Testis (tissue), 3 donors: Measurements from ENCODE around the gene CYP4F22. TPM values are rescaled to one million over a fixed set of nuclear protein-coding genes. Genes with fewer than 3 reads are reported as not detected.

Experiments
- DNase-seq: peaks from one replicate; pipeline ENCODE4 v3.0.0-alpha.2; 2019
- H3K27ac ChIP-seq, 2 donors: fragments of 200-600 bp; sonication (generic); one replicate each; pipeline ENCODE4 v1.5.1; 2019
- H3K27me3 ChIP-seq: fragments of 200-600 bp; sonication (generic); one replicate; pipeline ENCODE4 v1.5.1; 2019
- H3K36me3 ChIP-seq: fragments of 200-600 bp; sonication (generic); one replicate; pipeline ENCODE4 v1.5.1; 2017; ENCODE audit warnings: low read depth; ENCODE audit errors: missing control alignments
- H3K4me1 ChIP-seq: fragments of 200-600 bp; sonication (generic); one replicate; pipeline ENCODE4 v1.5.1; 2019
- H3K4me3 ChIP-seq, 2 donors: fragments of 200-600 bp; sonication (generic); one replicate each; pipeline ENCODE4 v1.5.1; 2017 to 2019
- H3K9me3 ChIP-seq: fragments of 200-600 bp; sonication (generic); one replicate; pipeline ENCODE4 v1.5.1; 2017
- CTCF ChIP-seq, 3 experiments: fragments of 450-650 bp in 2 of 3; fragments of 200-600 bp in 1 of 3; sonication (generic) in 1 of 3; IDR thresholded peaks; one replicate each; pipeline ENCODE4 v1.5.1; 2016 to 2019; ENCODE audit warnings: antibody characterized with exemption in 3 of 3, mild to moderate bottlenecking in 2 of 3, moderate library complexity in 1 of 3
- POLR2A ChIP-seq: fragments of 450-650 bp; IDR thresholded peaks from one replicate; pipeline ENCODE4 v1.6.1; 2017; ENCODE audit warnings: antibody characterized with exemption, mild to moderate bottlenecking, moderate library complexity
- WGBS, 2 donors: methylation state at CpG; one replicate each; pipeline ENCODE4 v1.1.5; 2018; 5-methylcytosine and 5-hydroxymethylcytosine counted together
- intact Hi-C: fragments of 100-400 bp; cut with DNase I; formaldehyde crosslinking; loops from one replicate; pipeline ENCODE4 v1.15.1; 2023; ENCODE audit warnings: low total_unique reads
- polyA plus RNA-seq: library from polyadenylated mRNA; stranded (reverse); fragments of 350-450 nt; fragmentation: Illumina TruSeq; extraction: RNeasy Lipid Tissue Mini Kit (QIAGEN cat#74804); gene quantifications from one replicate; pipeline ENCODE4 v1.2.3, GENCODE V29; 2014; ENCODE audit warnings: low read depth, low replicate concordance; ENCODE audit not compliant: insufficient read depth
- total RNA-seq, 2 donors: library from RNA; depleted of rRNA; stranded (reverse); fragments of >200 nt; gene quantifications; one replicate each; pipeline ENCODE4 v1.2.3, GENCODE V29; 2016

CYP4F22 gene
- total and polyA plus RNA-seq, 3 donors from 2014 or later, result 2.1 to 5.8 (median 2.5) TPM

GRCh38 chr19:15544970-15545369 lies 36.6 kb downstream of the CYP4F22 start:
- DNase-seq, result no peak
- Histone ChIP-seq H3K9me3 (no peaks in the 10 kb centered on the region), H3K4me3 (no peak overlapping the region), H3K4me1 (no peaks in the 10 kb centered on the region), H3K36me3 (no peaks in the 10 kb centered on the region), H3K27me3 (no peaks in the 10 kb centered on the region), H3K27ac (no peak overlapping the region)
- TF ChIP-seq CTCF (IDR thresholded peaks at IDR 0.05) (no peak), POLR2A (no peak)
- intact Hi-C loops, result no loop called here
- 86 to 100% methylated on average over 1 of the region's 1 CpG for WGBS, 2 donors

DNA sequence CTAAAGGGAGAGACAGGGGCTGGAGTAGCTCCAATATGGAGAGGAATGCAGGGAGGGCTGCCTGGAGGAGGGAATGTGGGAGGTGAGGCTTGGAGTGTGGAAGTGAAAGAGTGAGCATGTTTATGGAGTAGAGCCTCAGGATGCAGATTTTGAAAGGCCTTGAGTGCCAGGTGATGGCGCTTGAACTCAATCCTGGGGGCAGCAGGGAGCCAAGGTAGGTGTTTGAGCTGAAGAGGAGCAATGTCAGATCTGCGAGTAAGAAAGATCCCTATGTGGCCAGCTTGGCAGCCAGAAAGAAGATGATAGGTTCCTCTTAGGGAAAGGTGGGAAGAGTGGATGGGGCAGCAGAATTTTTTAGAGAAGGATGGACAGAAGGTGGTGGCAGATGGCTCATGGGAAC lies 40.3 kb downstream of the CYP4F22 start:
- no peak for DNase-seq
- no peaks in the 10 kb centered on the region for H3K9me3 ChIP-seq
- no peaks in the 10 kb centered on the region for H3K27me3 ChIP-seq
- peaks cover 6% of the 10 kb centered on the region for H3K4me1 ChIP-seq
- WGBS, 2 donors, result 86 to 88% methylated on average over 2 of the region's 2 CpGs
- H3K27ac ChIP-seq, result no peak overlapping the region
- intact Hi-C loops, result no loop called here
- no peaks in the 10 kb centered on the region for H3K36me3 ChIP-seq
- no peak overlapping the region for H3K4me3 ChIP-seq
- TF ChIP-seq POLR2A (no peak), CTCF (IDR thresholded peaks at IDR 0.05) (no peak)

- no peak for TF ChIP-seq CTCF (IDR thresholded peaks at IDR 0.05)
- TF ChIP-seq POLR2A, result no peak
- no peaks in the 10 kb centered on the region for H3K9me3 ChIP-seq
- no peak for DNase-seq
- H3K4me3 ChIP-seq, result no peak overlapping the region
- H3K36me3 ChIP-seq, result no peaks in the 10 kb centered on the region
- H3K4me1 ChIP-seq, result peaks cover 6% of the 10 kb centered on the region
- H3K27ac ChIP-seq, result no peak overlapping the region
- WGBS, 2 donors, result 93% methylated on average over 5 of the region's 5 CpGs
- intact Hi-C loops, result no loop called here
- H3K27me3 ChIP-seq, result no peaks in the 10 kb centered on the region
Observed at GRCh38 chr19:15549581-15549980, 41.3 kb downstream of the CYP4F22 start.

- no peaks in the 10 kb centered on the region for H3K27me3 ChIP-seq
- no peaks in the 10 kb centered on the region for H3K9me3 ChIP-seq
- no peak overlapping the region for H3K4me3 ChIP-seq
- H3K27ac ChIP-seq, result no peak overlapping the region
- DNase-seq, result no peak
- TF ChIP-seq CTCF (IDR thresholded peaks at IDR 0.05), result no peak
- no peak for TF ChIP-seq POLR2A
- H3K36me3 ChIP-seq, result no peaks in the 10 kb centered on the region
- intact Hi-C loops, result loop anchor here (10.0 kb wide), 2 partner anchors 285 to 455 kb away; no protein-coding TSS in a partner anchor
- 76 to 79% methylated on average over 3 of the region's 3 CpGs for WGBS, 2 donors
- H3K4me1 ChIP-seq, result peaks cover 6% of the 10 kb centered on the region
Observed at GRCh38 chr19:15550273-15550672, 41.9 kb downstream of the CYP4F22 start.

GRCh38 chr19:15550929-15551292 lies 42.6 kb downstream of the CYP4F22 start:
- Histone ChIP-seq H3K4me3 (peak overlapping the region; percentile 48 to 57), H3K4me1 (peaks cover 10% of the 10 kb centered on the region), H3K9me3 (no peaks in the 10 kb centered on the region), H3K36me3 (no peaks in the 10 kb centered on the region), H3K27me3 (no peaks in the 10 kb centered on the region), H3K27ac (no peak overlapping the region)
- peak; percentile 28 for DNase-seq
- WGBS, 2 donors, result 3 to 8% methylated on average over 8 of the region's 8 CpGs
- intact Hi-C loops, result loop anchor here (10.0 kb wide), 2 partner anchors 286 to 456 kb away; no protein-coding TSS in a partner anchor
- no peak for TF ChIP-seq CTCF (IDR thresholded peaks at IDR 0.05)
- no peak for TF ChIP-seq POLR2A
